ENCODE results near the gene TEDC1.

The TEDC1 gene

GRCh38 chr14:105484069-105484996, 6.7 kb upstream of the TEDC1 start:
- H3K4me1 ChIP-seq (ENCODE audit: control insufficient read depth in 1 of 2, insufficient read depth in 1 of 2, low read depth in 1 of 2, low read length in 1 of 2): peaks cover 29 to 48% of the 10 kb centered on the region in 2 experiments
- peaks cover 96% of the 10 kb centered on the region for H3K27me3 ChIP-seq
- TF ChIP-seq CTCF (IDR thresholded peaks at IDR 0.05): no peak
- H3K9me3 ChIP-seq: no peaks in the 10 kb centered on the region
- H3K4me3 ChIP-seq (ENCODE audit: low read depth in 1 of 2, low read length in 1 of 2): no peak overlapping the region
- no peak overlapping the region for H3K27ac ChIP-seq
- H3K36me3 ChIP-seq: no peaks in the 10 kb centered on the region

GRCh38 chr14:105484997-105485393, 6.1 kb upstream of the TEDC1 start:
- Histone ChIP-seq H3K27ac (no peak overlapping the region), H3K27me3 (peaks cover 90% of the 10 kb centered on the region), H3K9me3 (no peaks in the 10 kb centered on the region), H3K4me3 (ENCODE audit: low read depth in 1 of 2, low read length in 1 of 2) (no peak overlapping the region), H3K36me3 (no peaks in the 10 kb centered on the region), H3K4me1 (ENCODE audit: control insufficient read depth in 1 of 2, insufficient read depth in 1 of 2, low read depth in 1 of 2, low read length in 1 of 2) (peaks cover 35 to 54% of the 10 kb centered on the region in 2 experiments)
- TF ChIP-seq CTCF (IDR thresholded peaks at IDR 0.05): no peak

- H3K27ac ChIP-seq: no peak overlapping the region
- TF ChIP-seq CTCF (IDR thresholded peaks at IDR 0.05): no peak
- H3K36me3 ChIP-seq: no peaks in the 10 kb centered on the region
- no peaks in the 10 kb centered on the region for H3K9me3 ChIP-seq
- H3K4me1 ChIP-seq (ENCODE audit: control insufficient read depth in 1 of 2, insufficient read depth in 1 of 2, low read depth in 1 of 2, low read length in 1 of 2): peaks cover 37 to 56% of the 10 kb centered on the region in 2 experiments
- peaks cover 82% of the 10 kb centered on the region for H3K27me3 ChIP-seq
- H3K4me3 ChIP-seq (ENCODE audit: low read depth in 1 of 2, low read length in 1 of 2): no peak overlapping the region
Observed at GRCh38 chr14:105485739-105486162, 5.3 kb upstream of the TEDC1 start.

- Histone ChIP-seq H3K9me3 (no peaks in the 10 kb centered on the region), H3K27me3 (peaks cover 76% of the 10 kb centered on the region), H3K36me3 (no peaks in the 10 kb centered on the region), H3K27ac (peak within 1 kb of the TSS; percentile 5), H3K4me1 (ENCODE audit: control insufficient read depth in 1 of 2, insufficient read depth in 1 of 2, low read depth in 1 of 2, low read length in 1 of 2) (peaks cover 33 to 53% of the 10 kb centered on the region in 2 experiments), H3K4me3 (ENCODE audit: low read depth in 1 of 2, low read length in 1 of 2) (peak within 1 kb of the TSS; percentile 58 to 63)
- TF ChIP-seq CTCF (IDR thresholded peaks at IDR 0.05): no peak
Observed at GRCh38 chr14:105486163-105486973, 4.7 kb upstream of the TEDC1 start, which contains the start of gene CRIP1. Gene CRIP1, plus strand, starts transcription at chr14:105486886. Its CDS starts 374 bp downstream, at chr14:105487260.

GRCh38 chr14:105486974-105487448, 4.0 kb upstream of the TEDC1 start:
- TF ChIP-seq CTCF (IDR thresholded peaks at IDR 0.05): no peak
- Histone ChIP-seq H3K27me3 (peaks cover 70% of the 10 kb centered on the region), H3K4me1 (ENCODE audit: control insufficient read depth in 1 of 2, insufficient read depth in 1 of 2, low read depth in 1 of 2, low read length in 1 of 2) (peaks cover 35 to 50% of the 10 kb centered on the region in 2 experiments), H3K9me3 (no peaks in the 10 kb centered on the region), H3K4me3 (ENCODE audit: low read depth in 1 of 2, low read length in 1 of 2) (peak overlapping the region; percentile 58 to 63), H3K27ac (no peak overlapping the region), H3K36me3 (no peaks in the 10 kb centered on the region)
